Activated naive CD4-positive, alpha-beta T cell treated with anti-CD3 and anti-CD28 coated beads, Interleukin-2, amount 50 U/mL, for 72 hours (primary cell): ENCODE results near the gene NUDT1. TPM values are rescaled to one million over a fixed set of nuclear protein-coding genes. Genes with fewer than 3 reads are reported as not detected.

Experiments used
- ATAC-seq, 2 donors: fragments of 150-1000 bp; cut with Tn5 transposase; 2 replicates each; pipeline ENCODE4 v1.10.0; 2021; ENCODE audit warnings: mild to moderate bottlenecking in 2 of 2, moderate library complexity in 2 of 2
- DNase-seq, 2 donors: peaks; one replicate each; pipeline ENCODE4 v3.0.0; 2021 to 2022; ENCODE audit warnings: low spot score in 2 of 2
- H3K27ac Mint-ChIP-seq, 2 donors: one replicate each; pipeline ENCODE4 v1.8.0; 2022; ENCODE audit warnings: mild to moderate bottlenecking in 2 of 2, mixed read lengths in 2 of 2
- H3K36me3 Mint-ChIP-seq, 2 donors: one replicate each; pipeline ENCODE4 v1.8.0; 2022; ENCODE audit warnings: mixed read lengths in 2 of 2
- H3K9me3 Mint-ChIP-seq, 2 donors: one replicate each; pipeline ENCODE4 v1.8.0; 2022; ENCODE audit warnings: mixed read lengths in 2 of 2
- total RNA-seq, 2 donors: library from RNA; stranded (reverse); gene quantifications; one replicate each; pipeline ENCODE4 v1.2.3, GENCODE V29; 2022

NUDT1 gene
- total RNA-seq, 2 donors from 2014 or later = 79.8 to 95.3 TPM

DNA sequence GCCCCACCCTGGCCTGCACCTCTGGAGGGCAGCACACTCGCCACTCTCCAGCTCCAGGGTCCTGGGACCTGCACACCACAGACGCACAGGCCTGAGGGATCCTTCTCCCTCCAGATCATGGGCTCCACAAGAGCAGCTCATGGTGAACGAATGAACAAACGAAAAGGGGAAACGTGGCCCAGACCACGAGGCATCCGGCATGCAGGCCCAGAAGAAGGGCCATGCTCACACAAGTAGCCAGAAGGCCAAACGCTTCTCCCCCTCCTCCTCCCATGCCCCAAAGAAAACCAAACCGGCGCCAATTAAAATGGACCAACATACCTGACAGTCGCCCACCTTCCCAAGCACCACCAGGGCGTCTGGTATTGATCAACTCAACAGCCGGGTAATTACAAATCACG lies 39.7 kb upstream of the NUDT1 start:
- ATAC-seq (no peak), DNase-seq (peak in 1 of 2 donors; percentile 42)
- H3K27ac Mint-ChIP-seq = peak overlapping the region in 1 of 2 donors; percentile 50
- peaks cover 3% of the 10 kb centered on the region in 2 donors for H3K36me3 Mint-ChIP-seq
- H3K9me3 Mint-ChIP-seq = no peaks in the 10 kb centered on the region

GRCh38 chr7:2202901-2203765 lies 38.9 kb upstream of the NUDT1 start:
- no peak for ATAC-seq
- no peaks in the 10 kb centered on the region for H3K9me3 Mint-ChIP-seq
- H3K27ac Mint-ChIP-seq = peak overlapping the region in 1 of 2 donors; percentile 68
- H3K36me3 Mint-ChIP-seq = no peaks in the 10 kb centered on the region
- DNase-seq = peak in 1 of 2 donors; percentile 37

DNA sequence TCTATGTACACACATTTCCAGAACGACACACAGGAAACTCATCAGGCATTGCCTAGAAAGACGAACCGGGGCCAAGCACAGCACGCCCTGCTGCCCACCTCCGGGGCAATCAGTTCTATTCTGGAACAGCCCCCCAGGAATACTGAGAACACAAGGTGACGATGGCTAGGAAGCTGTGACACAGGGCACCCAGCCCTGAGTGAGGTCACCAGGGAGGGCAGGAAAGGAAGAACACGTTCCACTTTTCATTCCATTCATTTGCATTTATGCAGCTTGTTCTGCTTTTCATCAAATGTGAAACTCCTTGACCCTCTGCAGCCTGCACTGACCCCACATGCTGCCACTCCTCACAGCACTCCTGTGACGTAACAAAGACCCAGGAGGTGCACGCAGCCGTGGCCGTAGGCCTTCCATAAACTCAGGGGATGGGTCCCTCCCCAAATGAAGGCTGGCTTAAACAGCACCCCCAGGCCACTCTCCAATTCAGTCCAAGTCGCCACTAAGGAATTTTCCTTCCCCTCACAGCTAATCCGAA lies 38.2 kb upstream of the NUDT1 start:
- ATAC-seq (no peak), DNase-seq (peak in 1 of 2 donors; percentile 33)
- Mint-ChIP-seq H3K36me3 (no peaks in the 10 kb centered on the region), H3K9me3 (no peaks in the 10 kb centered on the region), H3K27ac (no peak overlapping the region)

DNA sequence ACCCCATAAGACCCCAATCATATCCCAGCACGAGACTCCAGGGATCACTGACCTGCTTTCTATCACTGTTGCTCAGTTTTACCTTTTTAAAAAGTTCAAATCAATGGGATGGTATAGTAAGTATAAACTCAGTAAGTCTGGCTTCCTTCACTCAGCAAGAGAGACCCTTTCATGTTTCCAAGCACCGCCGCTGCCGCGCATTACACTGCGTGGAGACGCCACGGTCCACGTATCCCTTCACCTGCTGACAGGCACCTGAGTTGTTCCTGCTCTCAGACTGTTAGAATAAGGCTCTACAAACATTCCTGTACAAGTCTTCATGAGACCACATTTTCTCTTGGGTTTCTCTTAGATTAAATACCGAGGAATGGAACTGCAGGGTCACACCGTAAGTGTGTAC lies 37.6 kb upstream of the NUDT1 start:
- no peaks in the 10 kb centered on the region for H3K36me3 Mint-ChIP-seq
- no peak overlapping the region for H3K27ac Mint-ChIP-seq
- DNase-seq (peak in 1 of 2 donors; percentile 35), ATAC-seq (no peak)
- H3K9me3 Mint-ChIP-seq = no peaks in the 10 kb centered on the region

GRCh38 chr7:2205036-2205780 lies 36.8 kb upstream of the NUDT1 start:
- peak in 1 of 2 donors; percentile 3 for DNase-seq
- no peaks in the 10 kb centered on the region for H3K9me3 Mint-ChIP-seq

DNA sequence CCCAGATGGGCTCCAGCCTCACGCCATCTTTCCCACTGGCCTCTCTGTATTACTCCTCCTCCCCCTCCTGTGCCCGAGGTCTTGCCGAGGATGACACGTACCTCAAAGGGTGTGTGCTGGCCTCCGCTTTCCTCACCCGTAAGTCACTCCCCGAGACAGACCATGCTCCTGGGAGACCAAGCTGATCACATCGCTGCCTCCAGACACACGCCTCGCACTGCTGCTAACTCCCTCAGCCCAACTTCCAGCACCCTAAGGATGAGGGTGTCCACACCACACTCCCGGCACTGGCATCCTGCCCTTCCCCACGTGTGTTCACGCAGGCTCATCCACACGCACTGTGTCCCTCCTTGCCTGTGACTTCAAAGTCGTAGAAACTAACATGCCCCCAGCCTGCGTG lies 33.3 kb upstream of the NUDT1 start:
- Mint-ChIP-seq H3K27ac (peak overlapping the region; percentile 31 to 44), H3K9me3 (no peaks in the 10 kb centered on the region), H3K36me3 (peaks cover 8 to 14% of the 10 kb centered on the region in 2 donors)
- ATAC-seq (no peak), DNase-seq (no peak)

More at GRCh38 chr7:2205036-2205780, 36.8 kb upstream of the NUDT1 start:
- ATAC-seq = no peak
- Mint-ChIP-seq H3K36me3 (no peaks in the 10 kb centered on the region), H3K27ac (no peak overlapping the region)

DNA sequence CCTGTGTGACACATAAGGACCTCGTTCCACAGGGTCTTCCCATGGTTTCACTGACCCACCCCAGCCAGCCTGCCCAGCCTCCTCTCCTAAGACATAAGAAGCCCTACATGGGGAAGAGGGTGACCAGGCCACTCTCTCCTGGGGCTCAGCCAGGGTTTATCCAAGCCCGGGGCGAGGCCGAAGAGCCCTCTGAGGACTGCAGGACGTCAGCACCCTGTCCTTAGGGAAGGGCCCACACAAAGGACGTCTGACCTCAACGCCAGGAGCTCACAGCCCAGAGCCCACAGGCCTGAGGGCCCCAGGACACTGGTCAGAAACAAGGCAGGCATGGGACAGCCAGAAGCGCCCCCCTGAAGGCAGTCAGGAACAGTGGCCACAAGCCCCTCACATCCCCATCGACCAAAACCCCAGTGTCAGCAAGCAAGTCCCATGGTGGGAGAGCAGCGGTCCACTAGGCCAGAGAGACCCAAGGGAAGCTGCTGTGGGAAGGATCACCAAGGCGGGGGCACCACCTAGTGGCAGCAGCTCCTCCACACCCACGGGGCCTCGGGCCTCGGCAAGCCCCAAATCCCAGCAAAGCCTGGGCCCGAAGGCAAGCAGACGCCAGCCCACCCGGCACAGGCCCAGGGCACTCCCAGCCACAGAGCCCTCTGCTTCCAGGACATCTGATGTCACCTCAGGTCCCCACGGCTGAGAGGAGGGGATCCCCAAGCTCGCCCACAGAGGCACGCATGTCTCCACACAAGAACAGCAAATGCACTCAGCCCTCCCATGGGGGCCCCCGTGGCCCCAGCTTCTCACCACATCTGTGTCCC lies 32.7 kb upstream of the NUDT1 start:
- no peaks in the 10 kb centered on the region for H3K9me3 Mint-ChIP-seq
- ATAC-seq = peak; percentile 31 to 61
- peaks cover 14 to 18% of the 10 kb centered on the region in 2 donors for H3K36me3 Mint-ChIP-seq

DNA sequence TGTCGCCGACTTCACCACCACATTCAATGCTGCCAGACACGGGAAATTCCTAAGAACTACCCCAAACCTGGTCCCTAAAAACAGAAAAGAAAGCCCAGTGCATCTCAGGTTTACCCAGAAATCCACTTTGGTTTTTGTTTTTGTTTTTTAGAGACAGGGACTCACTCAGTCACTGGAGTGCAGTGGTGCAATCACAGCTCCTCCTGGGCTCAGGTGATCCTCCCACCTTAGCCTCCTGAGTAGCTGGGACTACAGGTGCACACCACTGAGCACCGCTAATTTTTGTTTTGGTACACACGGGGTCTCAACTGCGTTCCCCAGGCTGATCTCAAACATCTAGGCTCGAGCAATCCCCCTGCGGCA lies 32.1 kb upstream of the NUDT1 start:
- H3K27ac Mint-ChIP-seq = peak overlapping the region in 1 of 2 donors; percentile 36
- no peak for ATAC-seq
- peaks cover 14 to 18% of the 10 kb centered on the region in 2 donors for H3K36me3 Mint-ChIP-seq
- no peaks in the 10 kb centered on the region for H3K9me3 Mint-ChIP-seq
- no peak for DNase-seq

More for the DNA sequence above, 32.7 kb upstream of the NUDT1 start:
- peak in 1 of 2 donors; percentile 37 for DNase-seq
- H3K27ac Mint-ChIP-seq = peak overlapping the region; percentile 31 to 68

DNA sequence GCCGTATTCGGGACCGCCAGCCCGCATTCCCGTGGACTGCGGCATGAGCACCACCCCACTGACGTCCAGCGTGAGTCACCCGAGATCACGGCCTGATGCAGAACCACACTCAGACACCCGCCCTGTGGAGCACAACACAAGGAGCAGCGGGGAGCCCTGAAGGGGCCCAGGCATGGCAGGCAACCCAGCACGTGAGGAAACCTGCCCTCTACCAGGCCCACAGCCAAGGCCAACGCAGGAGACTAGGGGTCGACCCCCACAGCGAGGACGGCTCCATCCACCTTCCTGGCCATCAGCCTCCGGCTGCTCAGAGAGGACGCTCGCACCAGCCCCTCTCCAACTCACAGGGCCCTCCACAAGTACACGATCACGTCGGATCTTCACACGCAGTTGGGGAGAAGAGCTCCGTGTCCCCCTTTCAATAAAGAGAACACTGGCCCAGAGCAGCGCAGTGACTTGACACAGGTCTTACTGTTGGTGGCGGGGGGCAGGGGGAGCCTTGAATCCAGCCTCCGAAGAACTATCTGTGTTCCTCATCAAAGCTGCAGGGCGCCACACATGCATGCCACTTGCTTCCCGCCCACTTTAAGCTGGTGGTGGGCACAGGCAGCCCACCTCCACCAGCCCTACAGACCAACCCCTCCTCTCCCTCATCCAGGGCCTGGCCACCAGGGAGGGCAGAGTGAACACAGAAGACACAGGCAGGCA lies 31.3 kb upstream of the NUDT1 start:
- Mint-ChIP-seq H3K27ac (peak overlapping the region in 1 of 2 donors; percentile 41), H3K9me3 (no peaks in the 10 kb centered on the region), H3K36me3 (peaks cover 17 to 21% of the 10 kb centered on the region in 2 donors)
- ATAC-seq (no peak), DNase-seq (no peak)

GRCh38 chr7:2211259-2211880 lies 30.7 kb upstream of the NUDT1 start:
- Mint-ChIP-seq H3K27ac (peak overlapping the region; percentile 41 to 60), H3K9me3 (no peaks in the 10 kb centered on the region), H3K36me3 (peaks cover 21 to 27% of the 10 kb centered on the region in 2 donors)
- no peak for DNase-seq
- ATAC-seq = no peak

GRCh38 chr7:2211926-2212325 lies 30.1 kb upstream of the NUDT1 start:
- Mint-ChIP-seq H3K36me3 (peaks cover 21 to 27% of the 10 kb centered on the region in 2 donors), H3K9me3 (no peaks in the 10 kb centered on the region), H3K27ac (peak overlapping the region in 1 of 2 donors; percentile 41)
- DNase-seq (no peak), ATAC-seq (no peak)

DNA sequence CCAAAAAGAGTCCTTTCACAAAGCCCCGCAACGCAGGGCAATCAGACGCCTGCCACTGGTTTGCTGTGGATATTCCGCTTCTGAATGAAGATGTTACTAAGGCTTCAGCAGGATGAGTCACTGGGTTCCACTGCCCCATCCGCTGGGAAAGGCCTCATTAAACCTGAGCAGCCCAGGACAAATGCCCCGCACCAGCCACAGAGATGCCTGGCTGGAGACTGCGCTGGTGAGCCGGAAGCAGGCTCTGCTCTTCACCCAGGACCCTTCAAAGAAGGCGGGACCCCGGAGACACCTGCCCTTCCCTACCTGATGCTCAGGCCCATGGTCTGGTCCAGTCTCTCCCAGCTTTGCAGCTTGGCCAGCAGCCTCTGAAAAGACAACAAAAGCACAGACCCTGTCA lies 29.1 kb upstream of the NUDT1 start:
- peaks cover 21 to 27% of the 10 kb centered on the region in 2 donors for H3K36me3 Mint-ChIP-seq
- no peak overlapping the region for H3K27ac Mint-ChIP-seq
- no peak for ATAC-seq
- no peaks in the 10 kb centered on the region for H3K9me3 Mint-ChIP-seq
- DNase-seq = no peak

DNA sequence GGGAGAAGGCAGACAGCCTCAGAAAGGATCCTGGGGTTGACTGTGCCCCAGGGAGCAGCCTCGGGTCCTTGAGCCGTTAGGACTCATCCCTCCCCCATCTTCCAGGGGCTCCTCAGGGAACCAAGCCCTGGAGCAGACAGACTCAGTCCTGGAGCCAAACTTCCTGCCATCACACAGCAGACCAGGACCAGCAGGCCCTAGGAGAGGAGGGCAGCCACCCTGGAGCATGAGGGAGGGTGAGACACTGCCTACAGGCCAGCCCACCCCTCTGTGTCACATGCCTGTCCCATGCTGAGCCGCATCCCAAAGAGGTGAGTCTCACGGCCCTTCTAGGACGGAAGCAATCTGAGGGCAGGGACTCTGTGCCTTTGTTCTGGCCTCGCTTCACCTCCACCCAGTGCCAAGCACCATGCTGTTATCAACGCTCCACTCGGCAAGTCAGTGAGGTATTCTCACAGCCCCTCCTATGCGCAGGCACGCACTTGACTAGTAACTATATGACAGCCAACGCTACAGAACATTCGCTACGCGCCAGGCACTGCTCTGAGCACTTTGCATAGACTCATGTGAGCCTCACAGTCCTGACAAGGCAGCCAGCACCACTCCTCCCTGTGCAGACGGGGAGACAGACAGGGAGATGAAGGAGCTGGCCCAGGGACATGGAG lies 28.3 kb upstream of the NUDT1 start:
- H3K9me3 Mint-ChIP-seq = no peaks in the 10 kb centered on the region
- DNase-seq (no peak), ATAC-seq (no peak)
- H3K36me3 Mint-ChIP-seq = peaks cover 21 to 27% of the 10 kb centered on the region in 2 donors
- peak overlapping the region; percentile 24 to 40 for H3K27ac Mint-ChIP-seq

GRCh38 chr7:2214636-2215035 lies 27.4 kb upstream of the NUDT1 start:
- no peaks in the 10 kb centered on the region for H3K9me3 Mint-ChIP-seq
- DNase-seq = no peak
- peak overlapping the region in 1 of 2 donors; percentile 24 for H3K27ac Mint-ChIP-seq
- peak; percentile 41 to 83 for ATAC-seq
- H3K36me3 Mint-ChIP-seq = peaks cover 21 to 27% of the 10 kb centered on the region in 2 donors

GRCh38 chr7:2215851-2216250 lies 26.2 kb upstream of the NUDT1 start:
- DNase-seq (no peak), ATAC-seq (no peak)
- Mint-ChIP-seq H3K36me3 (peaks cover 21 to 25% of the 10 kb centered on the region in 2 donors), H3K27ac (peak overlapping the region; percentile 36 to 96), H3K9me3 (no peaks in the 10 kb centered on the region)
